Testis (tissue), 3 donors: ENCODE measurements around the gene NUBP1. TPM values are rescaled to one million over a fixed set of nuclear protein-coding genes. Genes with fewer than 3 reads are reported as not detected.

ENCODE experiments used
- DNase-seq: peaks from one replicate; pipeline ENCODE4 v3.0.0-alpha.2; 2019
- H3K27ac ChIP-seq, 2 donors: fragments of 200-600 bp; sonication (generic); one replicate each; pipeline ENCODE4 v1.5.1; 2019
- H3K27me3 ChIP-seq: fragments of 200-600 bp; sonication (generic); one replicate; pipeline ENCODE4 v1.5.1; 2019
- H3K36me3 ChIP-seq: fragments of 200-600 bp; sonication (generic); one replicate; pipeline ENCODE4 v1.5.1; 2017; ENCODE audit warnings: low read depth; ENCODE audit errors: missing control alignments
- H3K4me1 ChIP-seq: fragments of 200-600 bp; sonication (generic); one replicate; pipeline ENCODE4 v1.5.1; 2019
- H3K4me3 ChIP-seq, 2 donors: fragments of 200-600 bp; sonication (generic); one replicate each; pipeline ENCODE4 v1.5.1; 2017 to 2019
- H3K9me3 ChIP-seq: fragments of 200-600 bp; sonication (generic); one replicate; pipeline ENCODE4 v1.5.1; 2017
- CTCF ChIP-seq, 3 experiments: fragments of 450-650 bp in 2 of 3; fragments of 200-600 bp in 1 of 3; sonication (generic) in 1 of 3; IDR thresholded peaks; one replicate each; pipeline ENCODE4 v1.5.1; 2016 to 2019; ENCODE audit warnings: antibody characterized with exemption in 3 of 3, mild to moderate bottlenecking in 2 of 3, moderate library complexity in 1 of 3
- POLR2A ChIP-seq: fragments of 450-650 bp; IDR thresholded peaks from one replicate; pipeline ENCODE4 v1.6.1; 2017; ENCODE audit warnings: antibody characterized with exemption, mild to moderate bottlenecking, moderate library complexity
- WGBS, 2 donors: methylation state at CpG; one replicate each; pipeline ENCODE4 v1.1.5; 2018; 5-methylcytosine and 5-hydroxymethylcytosine counted together
- intact Hi-C: fragments of 100-400 bp; cut with DNase I; formaldehyde crosslinking; loops from one replicate; pipeline ENCODE4 v1.15.1; 2023; ENCODE audit warnings: low total_unique reads
- polyA plus RNA-seq: library from polyadenylated mRNA; stranded (reverse); fragments of 350-450 nt; fragmentation: Illumina TruSeq; extraction: RNeasy Lipid Tissue Mini Kit (QIAGEN cat#74804); gene quantifications from one replicate; pipeline ENCODE4 v1.2.3, GENCODE V29; 2014; ENCODE audit warnings: low read depth, low replicate concordance; ENCODE audit not compliant: insufficient read depth
- total RNA-seq, 2 donors: library from RNA; depleted of rRNA; stranded (reverse); fragments of >200 nt; gene quantifications; one replicate each; pipeline ENCODE4 v1.2.3, GENCODE V29; 2016

NUBP1 gene
- total and polyA plus RNA-seq, 3 donors from 2014 or later: 23.0 to 41.1 (median 33.9) TPM

DNA sequence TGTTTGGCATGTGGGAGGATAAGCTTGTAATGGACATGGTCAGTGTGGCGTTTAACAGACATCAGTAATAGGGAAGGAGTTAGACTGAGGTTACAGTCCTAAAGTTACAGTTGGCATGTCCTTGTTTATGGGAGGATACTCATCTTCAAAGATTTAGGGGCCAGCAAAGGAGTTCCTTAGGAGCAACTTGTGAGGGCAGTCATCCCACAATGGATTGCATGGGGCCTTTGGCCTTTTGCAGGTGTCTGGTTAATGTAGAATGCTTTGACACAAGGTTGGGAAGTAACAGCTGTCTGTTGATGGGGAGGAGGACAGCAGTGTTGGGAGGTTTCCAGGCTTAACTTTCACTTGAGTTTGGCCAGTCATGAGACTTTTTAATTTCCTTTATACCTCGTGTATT, 2.2 kb downstream of the NUBP1 start:
- no peak overlapping the region for H3K4me3 ChIP-seq
- intact Hi-C loops: loop anchor here (5.0 kb wide), 1 partner anchor 166 kb away; no protein-coding TSS in a partner anchor
- no peak overlapping the region for H3K27ac ChIP-seq
- no peaks in the 10 kb centered on the region for H3K9me3 ChIP-seq
- no peak for DNase-seq
- H3K4me1 ChIP-seq: peaks cover 4% of the 10 kb centered on the region
- H3K27me3 ChIP-seq: no peaks in the 10 kb centered on the region
- H3K36me3 ChIP-seq: no peaks in the 10 kb centered on the region
- no peak for TF ChIP-seq CTCF (IDR thresholded peaks at IDR 0.05)
- TF ChIP-seq POLR2A: no peak
- WGBS, 2 donors: 53 to 63% methylated on average over 2 of the region's 2 CpGs

DNA sequence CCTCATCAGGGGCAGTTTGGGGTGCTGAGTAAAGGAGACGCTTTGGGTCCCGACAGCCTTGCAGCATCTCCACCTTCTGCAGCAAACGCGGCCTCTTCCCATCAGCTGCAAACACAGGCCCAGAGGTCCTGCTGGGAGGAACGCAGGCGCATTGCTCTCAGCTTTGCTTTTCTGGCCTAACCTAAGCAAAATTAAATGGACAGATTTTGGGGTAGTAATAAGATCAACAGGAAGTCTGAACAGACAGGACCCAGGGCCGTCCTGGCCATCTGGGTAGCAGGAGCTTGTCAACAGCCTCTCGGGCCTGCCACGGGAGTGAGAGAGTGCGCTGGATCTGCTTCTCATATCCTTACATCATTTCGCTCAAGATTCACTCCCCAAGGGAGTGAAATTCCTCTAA, 7.2 kb downstream of the NUBP1 start:
- intact Hi-C loops: no loop called here
- no peaks in the 10 kb centered on the region for H3K36me3 ChIP-seq
- 83 to 99% methylated on average over 8 to 11 of the region's 11 CpGs for WGBS, 2 donors
- DNase-seq: no peak
- no peaks in the 10 kb centered on the region for H3K4me1 ChIP-seq
- TF ChIP-seq POLR2A: no peak
- no peak for TF ChIP-seq CTCF (IDR thresholded peaks at IDR 0.05)
- H3K4me3 ChIP-seq: no peak overlapping the region
- H3K27ac ChIP-seq: peak overlapping the region in 1 of 2 donors; percentile 43
- H3K27me3 ChIP-seq: no peaks in the 10 kb centered on the region
- H3K9me3 ChIP-seq: no peaks in the 10 kb centered on the region

- H3K27ac ChIP-seq: peak overlapping the region in 1 of 2 donors; percentile 43
- H3K27me3 ChIP-seq: no peaks in the 10 kb centered on the region
- H3K4me3 ChIP-seq: no peak overlapping the region
- peak; percentile 38 for DNase-seq
- WGBS, 2 donors: 73 to 78% methylated on average over 13 of the region's 13 CpGs
- no peaks in the 10 kb centered on the region for H3K4me1 ChIP-seq
- intact Hi-C loops: no loop called here
- H3K9me3 ChIP-seq: no peaks in the 10 kb centered on the region
- no peaks in the 10 kb centered on the region for H3K36me3 ChIP-seq
- TF ChIP-seq POLR2A (no peak), CTCF (IDR thresholded peaks at IDR 0.05) (no peak)
Measured at GRCh38 chr16:10751291-10751697, 7.7 kb downstream of the NUBP1 start.

DNA sequence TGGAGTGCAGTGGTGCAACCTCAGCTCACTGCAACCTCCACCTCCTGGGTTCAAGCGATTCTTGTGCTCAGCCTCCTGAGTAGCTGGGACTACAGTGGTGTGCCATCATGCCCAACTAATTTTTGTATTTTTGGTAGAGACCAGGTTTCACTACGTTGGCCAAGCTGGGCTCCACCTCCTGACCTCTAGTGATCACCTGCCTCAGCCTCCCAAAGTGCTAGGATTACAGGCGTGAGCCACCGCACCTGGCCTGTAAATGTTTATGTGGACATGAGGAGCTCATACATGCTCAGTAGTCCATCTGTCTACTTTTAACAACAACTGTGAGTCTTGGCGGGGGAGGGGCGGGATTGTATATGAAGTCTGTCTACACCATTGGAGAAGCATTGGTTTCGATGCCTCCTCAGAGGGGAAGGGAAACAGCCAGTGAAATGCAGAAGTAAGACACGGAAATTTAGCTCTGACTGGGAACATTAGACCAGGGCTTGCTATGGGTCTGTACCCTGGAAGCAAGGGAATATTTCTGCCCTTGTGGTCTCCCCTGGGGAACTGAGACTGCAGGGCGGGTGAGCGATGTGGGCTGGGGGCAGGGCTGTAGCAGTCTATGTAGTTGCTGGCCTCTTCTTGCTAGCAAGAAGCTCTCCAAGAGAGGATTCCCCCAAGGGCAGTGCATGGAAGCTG, 9.3 kb downstream of the NUBP1 start:
- intact Hi-C loops: no loop called here
- TF ChIP-seq POLR2A (no peak), CTCF (IDR thresholded peaks at IDR 0.05) (no peak)
- Histone ChIP-seq H3K27me3 (no peaks in the 10 kb centered on the region), H3K36me3 (no peaks in the 10 kb centered on the region), H3K4me1 (no peaks in the 10 kb centered on the region), H3K27ac (no peak overlapping the region), H3K9me3 (no peaks in the 10 kb centered on the region), H3K4me3 (no peak overlapping the region)
- DNase-seq: peak; percentile 60
- 84 to 92% methylated on average over 10 of the region's 10 CpGs for WGBS, 2 donors

DNA sequence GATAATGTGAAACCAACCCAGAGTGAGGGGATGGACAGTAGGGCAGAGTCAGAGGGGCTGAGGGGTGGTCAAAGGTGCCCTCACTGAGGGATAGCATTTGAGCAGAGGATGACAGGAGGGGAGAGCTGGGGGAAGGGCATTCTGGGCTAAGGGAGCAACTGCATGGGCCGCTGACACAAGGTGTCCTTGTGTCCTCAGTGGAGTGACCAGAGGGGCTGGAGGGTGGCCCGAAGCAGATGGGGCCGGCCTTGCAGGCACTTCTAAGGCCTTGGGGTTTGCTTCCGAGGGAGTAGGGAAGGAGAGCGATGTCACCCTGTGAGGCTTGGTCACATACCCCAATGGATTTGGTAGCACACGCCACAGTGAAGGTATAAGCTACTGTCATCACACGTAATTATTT, 10.0 kb downstream of the NUBP1 start:
- DNase-seq: no peak
- H3K4me3 ChIP-seq: no peak overlapping the region
- H3K36me3 ChIP-seq: no peaks in the 10 kb centered on the region
- TF ChIP-seq POLR2A (no peak), CTCF (IDR thresholded peaks at IDR 0.05) (no peak)
- 94 to 95% methylated on average over 7 of the region's 7 CpGs for WGBS, 2 donors
- H3K4me1 ChIP-seq: no peaks in the 10 kb centered on the region
- H3K27ac ChIP-seq: no peak overlapping the region
- no peaks in the 10 kb centered on the region for H3K9me3 ChIP-seq
- intact Hi-C loops: no loop called here
- no peaks in the 10 kb centered on the region for H3K27me3 ChIP-seq
